HepG2 (cell line): ENCODE measurements around the gene BRK1. TPM values are rescaled to one million over a fixed set of nuclear protein-coding genes. Genes with fewer than 3 reads are reported as not detected.

Source experiments
- BHLHE40 ChIP-seq: IDR thresholded peaks from 2 replicates; pipeline ENCODE4 v1.6.1; 2011; ENCODE audit warnings: low read length, improper control_type of control experiment
- CBX1 ChIP-seq: IDR thresholded peaks from one replicate; pipeline ENCODE4 v1.6.1; 2016; ENCODE audit warnings: antibody characterized with exemption, low read depth
- GTF3A ChIP-seq: sonication (generic); formaldehyde crosslinking; conservative IDR thresholded peaks from 2 replicates; pipeline ENCODE4 v1.4.0; 2020; ENCODE audit warnings: mild to moderate bottlenecking, missing genetic modification reagents
- HIVEP1 ChIP-seq: sonication (generic); formaldehyde crosslinking; IDR thresholded peaks from 2 replicates; pipeline ENCODE4 v1.4.0; 2020; ENCODE audit warnings: mild to moderate bottlenecking, missing genetic modification reagents
- HNRNPH1 ChIP-seq: fragments of 200-400 bp; formaldehyde crosslinking; optimal IDR thresholded peaks from 2 replicates; pipeline ENCODE3; 2017; ENCODE audit warnings: mild to moderate bottlenecking, low read depth, low read length
- MIXL1 ChIP-seq: IDR thresholded peaks from 2 replicates; pipeline ENCODE4 v1.6.1; 2016
- MYNN ChIP-seq: sonication (generic); formaldehyde crosslinking; IDR thresholded peaks from 2 replicates; pipeline ENCODE4 v1.4.0; 2020; ENCODE audit warnings: mild to moderate bottlenecking, low read depth, missing genetic modification reagents
- MZF1 ChIP-seq: sonication (generic); formaldehyde crosslinking; IDR thresholded peaks from 2 replicates; pipeline ENCODE4 v1.8.1; 2023; ENCODE audit warnings: mild to moderate bottlenecking, missing genetic modification reagents, borderline replicate concordance
- NONO ChIP-seq, 2 experiments: fragments of 450-650 bp in 1 of 2; sonication (generic) in 1 of 2; formaldehyde crosslinking in 1 of 2; IDR thresholded peaks in 1 of 2; conservative IDR thresholded peaks in 1 of 2; 2 replicates each; pipeline versions ENCODE4 v1.6.1 to v1.8.0; 2017 to 2022; ENCODE audit warnings: mild to moderate bottlenecking in 1 of 2, missing genetic modification reagents in 1 of 2, moderate library complexity in 1 of 2
- RELA ChIP-seq: sonication (generic); formaldehyde crosslinking; IDR thresholded peaks from 2 replicates; pipeline ENCODE4 v1.4.0; 2020; ENCODE audit warnings: missing genetic modification reagents
- SPEN ChIP-seq: sonication (generic); formaldehyde crosslinking; IDR thresholded peaks from 2 replicates; pipeline ENCODE4 v1.5.1; 2020; ENCODE audit warnings: low read depth, mild to moderate bottlenecking, missing genetic modification reagents
- SUZ12 ChIP-seq: fragments of 150-350 bp; IDR thresholded peaks from 2 replicates; pipeline ENCODE4 v1.6.1; 2014; ENCODE audit warnings: low read depth, low read length
- TGIF2 ChIP-seq: IDR thresholded peaks from 2 replicates; pipeline ENCODE4 v1.6.1; 2016; ENCODE audit warnings: control low read depth, missing compliant biosample characterization
- WIZ ChIP-seq: sonication (generic); formaldehyde crosslinking; IDR thresholded peaks from 2 replicates; pipeline ENCODE4 v1.5.1; 2020; ENCODE audit warnings: mild to moderate bottlenecking, missing genetic modification reagents
- YEATS2 ChIP-seq: sonication (generic); formaldehyde crosslinking; IDR thresholded peaks from 2 replicates; pipeline ENCODE4 v1.4.0; 2020; ENCODE audit warnings: missing genetic modification reagents, borderline replicate concordance
- ZBTB21 ChIP-seq: sonication (generic); formaldehyde crosslinking; IDR thresholded peaks from 2 replicates; pipeline ENCODE4 v1.4.0; 2020; ENCODE audit warnings: missing genetic modification reagents
- ZNF7 ChIP-seq: IDR thresholded peaks from 2 replicates; pipeline ENCODE4 v1.6.1; 2016; ENCODE audit warnings: missing biosample characterization, missing genetic modification reagents
- ZNF747 ChIP-seq: sonication (generic); formaldehyde crosslinking; IDR thresholded peaks from 2 replicates; pipeline ENCODE4 v1.8.1; 2023; ENCODE audit warnings: missing genetic modification reagents, mild to moderate bottlenecking, borderline replicate concordance
- ZNF749 ChIP-seq: sonication (generic); formaldehyde crosslinking; IDR thresholded peaks from 2 replicates; pipeline ENCODE4 v1.8.0; 2022; ENCODE audit warnings: mild to moderate bottlenecking, missing genetic modification reagents, moderate library complexity, borderline replicate concordance
- ZZZ3 ChIP-seq: sonication (generic); formaldehyde crosslinking; IDR thresholded peaks from 2 replicates; pipeline ENCODE4 v1.4.0; 2020; ENCODE audit warnings: missing genetic modification reagents, mild to moderate bottlenecking, borderline replicate concordance
- polyA plus RNA-seq, 8 experiments: library from polyadenylated mRNA; depleted of rRNA in 3 of 8; stranded (reverse) in 7 of 8; unstranded in 1 of 8; fragments of >200 nt; fragmentation: Illumina TruSeq in 4 of 8; extraction: Trizol in 4 of 8; gene quantifications; 2 replicates each; pipeline versions ENCODE4 v1.2.1 to v1.2.3, GENCODE V29; 2011 to 2016; ENCODE audit warnings: low read depth in 4 of 8, missing spikeins in 1 of 8, mixed read lengths in 1 of 8; ENCODE audit not compliant: insufficient read depth in 1 of 8
- total RNA-seq, 5 experiments: library from RNA; depleted of rRNA; stranded (reverse); fragments of >200 nt; fragmentation: Illumina TruSeq; extraction: Trizol; gene quantifications; 2 replicates each; pipeline ENCODE4 v1.2.3, GENCODE V29; 2016; ENCODE audit warnings: low read depth in 1 of 5
- TF ChIP-seq, protein P1 (sequence below): sonication (generic); formaldehyde crosslinking; conservative IDR thresholded peaks from 2 replicates; pipeline ENCODE4 v1.8.0; 2022; ENCODE audit warnings: mild to moderate bottlenecking, moderate library complexity, missing genetic modification reagents
- TF ChIP-seq, protein P2 (sequence below): sonication (generic); formaldehyde crosslinking; IDR thresholded peaks from 2 replicates; pipeline ENCODE4 v1.4.0; 2020; ENCODE audit warnings: mild to moderate bottlenecking, missing genetic modification reagents
- TF ChIP-seq, protein P3 (sequence below): sonication (generic); formaldehyde crosslinking; IDR thresholded peaks from 2 replicates; pipeline ENCODE4 v1.4.0; 2020; ENCODE audit warnings: missing genetic modification reagents
- TF ChIP-seq, protein P4 (sequence below): sonication (generic); formaldehyde crosslinking; IDR thresholded peaks from 2 replicates; pipeline ENCODE4 v1.4.0; 2020; ENCODE audit warnings: missing genetic modification reagents, borderline replicate concordance

Gene BRK1
- total and polyA plus RNA-seq, 2 of the 13 experiments (the other 11 are each of a cell fraction or from before 2014, with no cell fraction given) = 118 to 155 TPM

DNA sequence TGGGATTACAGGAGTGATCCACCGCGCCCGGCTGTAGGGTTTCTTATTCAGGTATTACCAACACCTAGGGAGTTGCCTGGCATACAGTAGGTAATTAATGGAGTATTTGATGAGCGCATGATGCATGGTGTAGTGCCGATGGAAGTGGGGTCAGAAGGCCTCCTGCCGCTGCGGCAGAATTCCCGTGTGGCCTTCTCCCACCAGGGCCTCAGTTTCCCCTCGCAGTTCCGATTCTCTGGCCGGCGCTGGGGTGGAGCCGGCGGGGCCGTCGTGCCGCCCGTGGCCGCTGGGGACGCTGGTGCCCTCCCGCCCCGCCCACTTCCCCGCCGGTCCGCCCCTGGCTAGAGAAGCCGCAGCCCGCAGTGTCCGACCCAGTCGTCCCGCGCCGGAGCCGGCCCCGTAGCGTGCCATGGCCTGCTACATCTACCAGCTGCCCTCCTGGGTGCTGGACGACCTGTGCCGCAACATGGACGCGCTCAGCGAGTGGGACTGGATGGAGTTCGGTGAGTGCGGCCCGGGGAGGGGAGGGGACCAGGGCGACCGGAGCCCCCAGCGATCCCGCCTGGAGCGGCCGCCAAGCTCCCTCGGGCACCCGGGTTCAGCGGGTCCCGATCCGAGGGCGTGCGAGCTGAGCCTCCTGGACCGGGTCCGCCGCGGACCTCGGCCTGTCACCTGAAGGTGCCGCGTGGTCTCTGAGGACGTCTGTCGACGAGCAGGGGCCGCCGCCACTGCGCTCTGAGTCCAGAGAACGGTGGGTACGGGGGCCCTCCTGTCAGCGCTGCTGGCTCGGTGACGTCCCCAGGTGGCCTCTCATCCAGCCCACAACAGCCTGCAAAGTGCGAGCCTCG, 49.3 kb downstream of the BRK1 start, which contains the start of gene IRAK2 (continued):
- TF ChIP-seq, protein P1, sequence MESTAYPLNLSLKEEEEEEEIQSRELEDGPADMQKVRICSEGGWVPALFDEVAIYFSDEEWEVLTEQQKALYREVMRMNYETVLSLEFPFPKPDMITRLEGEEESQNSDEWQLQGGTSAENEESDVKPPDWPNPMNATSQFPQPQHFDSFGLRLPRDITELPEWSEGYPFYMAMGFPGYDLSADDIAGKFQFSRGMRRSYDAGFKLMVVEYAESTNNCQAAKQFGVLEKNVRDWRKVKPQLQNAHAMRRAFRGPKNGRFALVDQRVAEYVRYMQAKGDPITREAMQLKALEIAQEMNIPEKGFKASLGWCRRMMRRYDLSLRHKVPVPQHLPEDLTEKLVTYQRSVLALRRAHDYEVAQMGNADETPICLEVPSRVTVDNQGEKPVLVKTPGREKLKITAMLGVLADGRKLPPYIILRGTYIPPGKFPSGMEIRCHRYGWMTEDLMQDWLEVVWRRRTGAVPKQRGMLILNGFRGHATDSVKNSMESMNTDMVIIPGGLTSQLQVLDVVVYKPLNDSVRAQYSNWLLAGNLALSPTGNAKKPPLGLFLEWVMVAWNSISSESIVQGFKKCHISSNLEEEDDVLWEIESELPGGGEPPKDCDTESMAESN (CRISPR knock-in tag) = no peak; the same call in 1 of the 2 replicates
- TF ChIP-seq GTF3A = 0 out of 2 replicates have a peak, but pooled peaks have one; percentile 50
- no peak for TF ChIP-seq BHLHE40
- no peak for TF ChIP-seq ZBTB21 (CRISPR knock-in tag)
- no peak for TF ChIP-seq ZNF7 (CRISPR knock-in tag)
- no peak for TF ChIP-seq HNRNPH1
- TF ChIP-seq, protein P2, sequence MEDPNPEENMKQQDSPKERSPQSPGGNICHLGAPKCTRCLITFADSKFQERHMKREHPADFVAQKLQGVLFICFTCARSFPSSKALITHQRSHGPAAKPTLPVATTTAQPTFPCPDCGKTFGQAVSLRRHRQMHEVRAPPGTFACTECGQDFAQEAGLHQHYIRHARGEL (CRISPR knock-in tag) = no peak
- TF ChIP-seq HIVEP1 (CRISPR knock-in tag) = peak; percentile 72; the same call in 1 of the 2 replicates
- no peak for TF ChIP-seq ZZZ3
- no peak for TF ChIP-seq NONO (IDR thresholded peaks at IDR 0.05)
- TF ChIP-seq NONO (CRISPR knock-in tag; conservative IDR thresholded peaks at IDR 0.05) = peak; percentile 80
- TF ChIP-seq, protein P3, sequence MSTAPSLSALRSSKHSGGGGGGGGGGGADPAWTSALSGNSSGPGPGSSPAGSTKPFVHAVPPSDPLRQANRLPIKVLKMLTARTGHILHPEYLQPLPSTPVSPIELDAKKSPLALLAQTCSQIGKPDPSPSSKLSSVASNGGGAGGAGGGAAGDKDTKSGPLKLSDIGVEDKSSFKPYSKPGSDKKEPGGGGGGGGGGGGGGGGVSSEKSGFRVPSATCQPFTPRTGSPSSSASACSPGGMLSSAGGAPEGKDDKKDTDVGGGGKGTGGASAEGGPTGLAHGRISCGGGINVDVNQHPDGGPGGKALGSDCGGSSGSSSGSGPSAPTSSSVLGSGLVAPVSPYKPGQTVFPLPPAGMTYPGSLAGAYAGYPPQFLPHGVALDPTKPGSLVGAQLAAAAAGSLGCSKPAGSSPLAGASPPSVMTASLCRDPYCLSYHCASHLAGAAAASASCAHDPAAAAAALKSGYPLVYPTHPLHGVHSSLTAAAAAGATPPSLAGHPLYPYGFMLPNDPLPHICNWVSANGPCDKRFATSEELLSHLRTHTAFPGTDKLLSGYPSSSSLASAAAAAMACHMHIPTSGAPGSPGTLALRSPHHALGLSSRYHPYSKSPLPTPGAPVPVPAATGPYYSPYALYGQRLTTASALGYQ = peak; percentile 18; the same call in 1 of the 2 replicates
- no peak for TF ChIP-seq RELA (CRISPR knock-in tag)
- no peak for TF ChIP-seq YEATS2 (CRISPR knock-in tag)
- TF ChIP-seq MZF1 (CRISPR knock-in tag) = no peak
- no peak for TF ChIP-seq MIXL1
- no peak for TF ChIP-seq CBX1
- TF ChIP-seq, protein P4, sequence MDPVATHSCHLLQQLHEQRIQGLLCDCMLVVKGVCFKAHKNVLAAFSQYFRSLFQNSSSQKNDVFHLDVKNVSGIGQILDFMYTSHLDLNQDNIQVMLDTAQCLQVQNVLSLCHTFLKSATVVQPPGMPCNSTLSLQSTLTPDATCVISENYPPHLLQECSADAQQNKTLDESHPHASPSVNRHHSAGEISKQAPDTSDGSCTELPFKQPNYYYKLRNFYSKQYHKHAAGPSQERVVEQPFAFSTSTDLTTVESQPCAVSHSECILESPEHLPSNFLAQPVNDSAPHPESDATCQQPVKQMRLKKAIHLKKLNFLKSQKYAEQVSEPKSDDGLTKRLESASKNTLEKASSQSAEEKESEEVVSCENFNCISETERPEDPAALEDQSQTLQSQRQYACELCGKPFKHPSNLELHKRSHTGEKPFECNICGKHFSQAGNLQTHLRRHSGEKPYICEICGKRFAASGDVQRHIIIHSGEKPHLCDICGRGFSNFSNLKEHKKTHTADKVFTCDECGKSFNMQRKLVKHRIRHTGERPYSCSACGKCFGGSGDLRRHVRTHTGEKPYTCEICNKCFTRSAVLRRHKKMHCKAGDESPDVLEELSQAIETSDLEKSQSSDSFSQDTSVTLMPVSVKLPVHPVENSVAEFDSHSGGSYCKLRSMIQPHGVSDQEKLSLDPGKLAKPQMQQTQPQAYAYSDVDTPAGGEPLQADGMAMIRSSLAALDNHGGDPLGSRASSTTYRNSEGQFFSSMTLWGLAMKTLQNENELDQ (CRISPR knock-in tag) = no peak
- no peak for TF ChIP-seq ZNF749 (CRISPR knock-in tag)
- TF ChIP-seq TGIF2 (CRISPR knock-in tag) = no peak; the same call in 1 of the 2 replicates
- TF ChIP-seq WIZ = no peak
- peak; percentile 69 for TF ChIP-seq SPEN (CRISPR knock-in tag)
- no peak for TF ChIP-seq MYNN (CRISPR knock-in tag)
- 0 out of 2 replicates have a peak, but pooled peaks have one; percentile 56 for TF ChIP-seq ZNF747 (CRISPR knock-in tag)
- no peak for TF ChIP-seq SUZ12
